Umbilical cord (tissue), 2 donors: ENCODE measurements around the gene BTNL3. TPM values are rescaled to one million over a fixed set of nuclear protein-coding genes. Genes with fewer than 3 reads are reported as not detected.
"Not testable (repeated sequence)": the region's sequence is repeated elsewhere in the genome, so short reads cannot be mapped to it uniquely, and the experiment has no call there.

Experiments
- DNase-seq: peaks from one replicate; pipeline ENCODE4 v3.0.0-alpha.2; 2015; ENCODE audit warnings: low spot score
- total RNA-seq: library from RNA; depleted of rRNA; stranded (reverse); fragments of >200 nt; gene quantifications from one replicate; pipeline ENCODE4 v1.2.3, GENCODE V29; 2014; ENCODE audit warnings: low replicate concordance; ENCODE audit not compliant: insufficient read depth

Gene BTNL3
- total RNA-seq, 1 donor from 2014 or later = not detected

DNA sequence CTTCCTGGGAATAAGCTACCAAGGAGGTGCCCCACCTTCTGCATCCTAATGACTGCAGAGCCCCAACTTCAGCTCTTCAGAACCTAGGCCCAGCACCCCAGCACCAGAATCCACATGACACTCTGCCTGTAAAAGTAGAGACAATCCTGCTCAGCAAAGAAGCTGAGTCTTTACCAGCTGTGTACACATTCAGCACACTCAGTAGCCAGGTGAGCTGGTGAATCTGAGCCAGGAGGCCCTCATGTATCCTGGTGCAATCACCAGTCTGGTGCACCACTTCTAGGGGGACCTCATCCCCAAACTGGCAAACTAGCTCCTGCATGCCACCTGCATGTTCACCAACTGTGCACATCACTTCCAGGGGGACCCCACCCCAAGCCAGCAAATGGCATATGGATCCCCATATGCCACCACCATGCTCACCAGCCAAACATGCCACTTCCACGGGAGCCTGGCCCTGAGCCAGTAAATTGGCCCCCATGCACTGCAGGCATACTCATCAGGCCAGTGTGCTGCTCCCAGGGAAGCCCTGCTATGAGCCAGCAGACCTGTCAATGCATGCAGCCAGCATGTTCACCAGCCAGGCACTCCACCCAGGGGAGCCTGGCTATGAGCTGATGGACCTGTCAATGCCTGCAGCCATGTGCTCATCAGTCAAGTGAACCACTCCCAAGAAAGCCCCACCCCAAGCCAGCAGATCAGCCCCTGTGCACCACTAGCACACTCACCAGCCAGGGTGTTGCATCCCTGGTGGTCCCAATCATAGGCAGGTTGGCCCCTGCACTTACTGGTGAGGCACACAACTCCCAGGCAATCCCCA lies 35.8 kb downstream of the BTNL3 start:
- DNase-seq = no peak

DNA sequence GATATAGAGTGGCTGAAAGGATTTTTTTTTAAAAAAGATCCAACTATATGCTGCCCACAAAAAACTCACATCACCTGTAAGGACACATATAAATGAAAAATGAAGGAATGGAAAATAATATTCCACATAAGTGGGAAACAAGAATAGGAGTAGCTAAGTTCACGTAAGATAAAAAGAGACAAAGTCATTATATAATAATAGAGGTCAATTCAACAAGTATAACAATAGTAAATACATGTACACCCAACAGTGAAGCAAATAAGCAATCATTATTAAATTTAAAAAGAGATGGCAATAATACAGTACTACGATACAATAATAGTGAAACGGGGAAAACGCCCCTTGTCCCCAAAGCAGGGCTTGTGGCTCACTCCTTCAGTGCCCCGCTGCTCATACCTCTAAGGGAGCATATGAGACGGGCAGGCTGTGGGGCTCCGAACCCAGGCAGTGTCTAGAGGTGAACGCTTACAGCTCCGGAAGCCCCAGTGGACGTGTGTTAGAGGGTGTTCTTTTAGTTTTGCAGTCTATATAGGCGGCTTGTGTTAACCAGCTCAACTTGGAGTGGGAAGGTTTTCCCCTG lies 38.9 kb downstream of the BTNL3 start:
- DNase-seq = no peak

DNA sequence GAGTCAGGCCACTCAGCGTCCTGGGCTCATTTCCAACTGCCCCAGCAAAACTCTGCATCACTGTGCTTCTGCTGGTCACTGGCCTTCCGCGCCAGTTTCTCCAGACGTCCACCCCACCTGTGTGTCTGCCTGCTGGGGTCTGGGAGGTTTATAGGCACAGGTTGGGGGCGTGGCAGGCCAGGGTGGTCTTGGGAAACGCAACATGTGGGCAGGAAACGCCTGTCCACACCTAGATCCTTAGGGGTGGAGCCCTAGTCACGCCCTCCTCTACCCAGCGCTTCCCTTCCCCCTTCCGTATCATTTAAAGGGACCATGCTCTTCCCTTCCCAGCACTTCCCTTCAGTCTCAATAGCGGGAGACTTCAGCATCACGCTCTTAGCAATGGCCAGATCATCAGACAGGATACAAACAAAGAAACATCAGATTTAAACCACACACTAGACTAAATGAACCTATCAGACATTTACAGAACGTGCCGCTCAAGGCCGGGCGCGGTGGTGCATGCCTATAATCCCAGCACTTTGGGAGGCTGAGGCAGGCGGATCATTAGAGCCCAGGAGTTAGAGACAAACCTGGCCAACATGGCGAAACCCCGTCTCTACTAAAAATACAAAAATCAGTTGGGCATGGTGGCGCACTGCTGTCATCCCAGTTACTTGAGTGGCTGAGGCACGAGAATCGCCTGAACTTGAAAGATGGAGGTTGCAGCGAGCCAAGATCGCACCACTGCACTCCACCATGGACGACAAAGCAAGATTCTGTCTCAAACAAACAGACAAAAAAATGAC lies 39.6 kb downstream of the BTNL3 start:
- no peak for DNase-seq

DNA sequence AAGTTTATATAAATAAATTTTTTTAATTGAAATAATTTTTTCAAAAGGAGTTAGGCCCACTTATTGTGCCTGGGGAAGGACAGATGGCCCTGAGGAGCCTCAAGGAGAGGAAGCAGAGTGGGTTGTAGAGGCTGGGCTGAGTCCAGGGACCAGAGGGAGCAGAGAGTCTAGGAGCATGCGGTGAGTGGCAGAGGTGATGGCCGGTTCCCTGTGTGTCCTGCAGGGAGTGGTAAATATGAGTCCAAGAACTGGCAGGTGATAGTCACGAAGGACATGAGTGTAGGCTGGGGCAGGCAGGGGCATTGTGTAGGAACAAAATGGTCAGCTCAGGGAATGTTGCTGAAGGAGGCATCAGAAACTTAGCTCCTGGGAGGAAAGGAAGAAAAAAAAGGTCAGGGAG lies 43.1 kb downstream of the BTNL3 start:
- DNase-seq = no peak

DNA sequence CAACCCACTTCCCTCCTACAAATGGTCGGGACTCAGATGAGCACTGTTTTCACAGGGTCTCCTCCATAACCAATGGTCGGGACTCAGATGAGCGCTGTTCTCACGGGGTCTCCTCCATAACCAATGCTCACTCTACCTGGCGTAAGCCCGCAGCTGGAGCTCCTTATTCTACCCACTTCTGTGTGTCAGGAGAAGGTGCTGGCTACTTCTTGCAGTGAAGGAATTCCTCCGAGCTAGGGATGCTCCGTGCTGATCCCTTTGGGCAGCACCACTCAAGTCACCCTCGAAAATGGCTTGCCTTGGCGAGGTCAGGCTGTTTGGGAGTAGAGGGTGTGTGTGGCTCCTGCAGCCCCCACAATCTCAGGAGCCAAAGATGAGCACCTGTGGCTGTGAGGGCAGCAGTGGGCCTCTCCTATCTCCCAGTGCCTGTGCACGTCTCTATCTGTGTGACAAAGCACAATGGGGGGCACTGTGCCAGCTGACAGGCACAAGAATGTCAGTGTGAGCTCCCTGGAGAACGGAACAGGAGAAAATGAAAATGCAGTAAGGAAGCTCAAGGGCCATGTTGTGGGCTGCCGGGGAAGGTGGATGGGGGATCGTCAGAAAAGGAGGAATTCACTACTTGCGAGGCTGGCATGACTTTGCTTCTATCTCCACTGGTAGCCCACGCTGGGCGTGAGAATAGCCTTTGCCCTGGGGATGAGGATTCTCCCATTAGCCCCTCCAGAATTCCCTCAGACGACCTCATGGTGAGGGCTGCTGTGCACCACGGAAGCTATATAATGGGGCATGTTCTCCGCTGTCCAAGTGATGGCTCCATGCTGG lies 47.6 kb downstream of the BTNL3 start:
- DNase-seq = no peak

DNA sequence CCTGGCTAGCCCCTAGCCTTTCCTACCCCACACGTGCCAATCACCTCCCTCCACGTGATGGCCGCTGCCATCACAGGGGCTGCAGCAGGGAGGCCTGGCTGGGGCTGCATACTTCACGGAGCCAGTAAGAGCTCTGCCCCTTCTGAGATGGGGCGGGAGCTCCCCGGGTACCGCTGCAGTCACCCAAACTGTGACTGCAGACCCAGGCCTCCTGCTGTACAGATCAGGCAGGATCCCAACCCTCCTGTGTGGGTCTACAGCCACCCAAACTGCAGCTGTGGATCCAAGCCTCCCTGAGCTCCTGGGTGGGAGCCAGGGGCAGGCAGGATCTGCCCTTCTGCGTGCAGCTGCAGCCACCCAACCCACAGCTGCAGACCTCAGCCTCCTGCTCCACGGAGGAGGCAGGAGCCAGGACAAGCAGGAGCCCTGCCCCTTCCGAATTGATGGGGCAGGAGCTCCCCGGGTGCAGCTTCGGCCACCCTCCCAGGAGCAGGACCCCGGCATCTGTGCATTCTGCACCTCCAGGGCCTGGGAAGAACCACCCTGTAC lies 48.2 kb downstream of the BTNL3 start:
- DNase-seq = no peak

DNA sequence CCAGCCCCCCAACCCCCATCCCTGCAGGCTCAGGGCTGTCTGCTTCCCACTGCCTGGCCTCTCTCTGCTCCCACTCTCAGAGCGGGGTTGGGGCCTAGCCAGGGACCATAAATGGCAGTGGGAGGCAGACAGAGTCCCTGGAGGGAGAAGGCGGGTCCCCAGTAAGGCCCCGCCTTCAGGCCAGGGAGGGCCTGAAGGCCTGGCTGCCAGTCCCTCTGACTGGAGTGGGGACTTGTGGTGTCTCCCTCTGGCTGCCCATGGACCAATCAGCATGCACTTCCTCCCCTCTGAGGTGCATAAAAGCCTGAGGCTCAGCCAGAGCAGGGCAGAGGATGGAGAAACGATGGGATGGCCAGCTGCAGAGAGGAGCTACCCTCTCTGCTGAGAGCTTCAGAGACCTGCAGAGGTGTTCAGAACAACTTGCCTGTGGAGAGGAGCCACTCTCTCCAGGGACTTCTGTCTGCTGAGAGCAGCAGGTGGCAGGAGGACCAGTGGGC lies 48.8 kb downstream of the BTNL3 start:
- no peak for DNase-seq

DNA sequence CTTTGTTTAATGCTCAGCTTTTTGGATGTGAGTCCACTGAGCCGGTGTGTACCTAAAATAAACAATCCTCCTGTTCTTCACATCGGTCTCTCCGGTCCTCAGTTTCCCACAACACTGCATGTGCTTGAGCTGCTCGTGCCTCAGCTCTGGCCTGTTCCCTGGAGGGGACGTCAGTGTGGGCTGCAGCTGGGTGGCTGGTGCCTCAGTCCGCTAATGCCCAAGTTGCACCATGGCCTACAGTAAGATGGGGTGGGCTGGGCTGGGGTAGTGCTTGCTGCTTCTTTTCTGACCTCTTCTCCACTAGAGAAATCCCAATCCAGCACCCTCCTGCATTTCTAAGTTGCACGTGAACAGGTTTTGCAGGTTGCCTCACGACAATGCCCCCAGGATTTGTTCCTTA lies 50.8 kb downstream of the BTNL3 start:
- DNase-seq = no peak

DNA sequence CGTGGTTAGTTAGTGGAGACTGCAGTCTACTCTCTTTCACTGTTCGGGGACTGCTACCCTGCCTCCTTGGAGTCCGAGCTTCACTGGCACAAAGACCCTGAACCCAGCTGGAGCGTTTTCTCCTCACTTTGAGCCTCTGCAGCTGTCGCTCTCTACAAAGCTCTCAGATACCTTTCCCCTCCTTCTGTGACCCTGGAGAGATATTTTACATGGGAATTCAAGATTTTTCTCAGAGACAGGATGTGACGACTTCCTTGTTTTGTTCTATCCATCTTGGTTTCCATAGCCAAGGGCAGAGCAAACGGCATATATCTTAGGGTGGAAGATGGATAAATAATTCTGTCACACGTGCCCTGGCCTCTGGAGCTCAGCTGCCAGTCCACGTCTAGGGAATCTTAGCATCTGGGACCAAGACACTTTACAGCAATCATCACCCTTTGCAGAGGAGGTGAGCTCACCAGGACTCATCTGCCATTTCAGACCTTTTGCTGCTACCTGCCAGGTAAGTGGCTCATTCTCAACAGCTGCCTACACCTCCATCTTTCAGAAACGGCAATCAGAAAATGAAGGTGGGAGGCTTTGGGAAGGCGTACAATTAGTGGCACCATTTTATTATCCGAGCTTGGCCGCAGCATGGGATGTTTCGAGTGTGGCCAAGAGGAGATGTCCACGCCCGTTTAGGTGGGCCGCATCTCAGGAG lies 51.4 kb downstream of the BTNL3 start, which contains the start of gene BTNL9:
Gene BTNL9 (plus strand): TSS at position 336 of the 700 bp plus-strand sequence. CDS start 5,224 bp downstream, outside the sequence.
- peak; percentile 5 for DNase-seq

DNA sequence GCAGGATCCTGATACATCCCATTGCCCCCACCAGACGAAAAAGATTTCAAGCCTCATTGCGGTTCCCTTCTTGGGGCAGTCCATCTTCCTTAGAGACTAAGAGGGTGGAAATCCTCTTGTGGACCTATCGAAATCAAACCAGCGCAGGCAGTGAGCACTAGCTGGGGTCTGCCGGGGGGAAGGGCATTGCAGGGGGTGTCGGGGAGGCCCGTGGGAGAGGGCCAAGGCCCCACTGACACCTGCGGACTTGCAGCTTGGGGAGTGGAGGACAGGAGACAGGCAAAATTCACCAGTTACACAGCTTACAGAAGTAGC lies 51.9 kb downstream of the BTNL3 start:
- DNase-seq = no peak

DNA sequence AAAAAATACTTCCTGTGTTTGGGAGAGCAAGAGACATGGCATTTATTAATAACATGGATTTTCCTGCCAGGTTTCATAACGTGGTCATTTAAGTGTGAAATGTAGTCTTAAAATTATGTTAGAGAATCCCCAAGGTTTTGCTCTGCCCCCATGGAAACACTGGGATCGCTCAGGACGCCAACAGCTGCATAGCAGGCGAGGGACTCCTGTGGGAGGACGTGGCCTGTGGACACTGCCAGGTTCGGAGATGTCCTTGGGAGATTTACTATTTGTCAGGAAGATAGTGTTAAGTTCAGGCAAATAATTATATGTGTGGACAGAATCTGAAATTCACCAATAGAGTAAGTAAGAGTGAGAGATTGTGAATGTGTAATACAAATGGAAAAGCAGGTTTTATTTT lies 52.4 kb downstream of the BTNL3 start:
- no peak for DNase-seq

DNA sequence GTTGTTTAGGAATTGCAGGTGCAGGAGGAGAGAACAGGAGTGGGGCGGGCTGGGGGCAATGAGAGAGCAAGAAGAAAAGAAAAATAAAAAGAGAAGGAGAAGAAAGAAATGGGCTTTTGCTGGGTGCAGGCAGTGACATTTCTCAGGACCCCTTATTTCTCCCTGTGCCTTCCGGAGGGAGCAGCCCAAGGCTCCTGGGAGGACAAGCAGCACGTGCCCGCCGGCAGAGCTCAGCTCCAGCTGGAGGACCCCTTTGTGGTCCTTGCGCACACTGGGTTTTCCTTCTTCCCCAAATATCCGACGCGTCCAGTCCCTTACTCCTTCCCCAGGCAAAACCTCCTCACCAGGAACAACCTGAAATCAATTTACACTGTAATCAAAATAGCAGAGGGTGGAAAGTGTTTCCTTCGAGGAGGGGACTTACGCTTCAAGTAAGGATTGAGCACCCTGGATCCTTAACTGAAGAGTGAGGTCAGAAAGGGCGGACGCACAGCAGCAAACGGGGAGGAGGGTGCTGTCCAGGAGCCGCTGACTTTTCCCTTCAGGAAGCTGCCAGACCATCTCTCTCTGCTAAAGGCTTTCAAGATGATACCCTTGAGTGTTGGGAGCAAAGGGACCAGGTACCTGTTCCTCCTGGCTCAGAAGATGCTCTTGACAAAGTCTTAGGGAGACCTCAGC lies 53.5 kb downstream of the BTNL3 start:
- no peak for DNase-seq

DNA sequence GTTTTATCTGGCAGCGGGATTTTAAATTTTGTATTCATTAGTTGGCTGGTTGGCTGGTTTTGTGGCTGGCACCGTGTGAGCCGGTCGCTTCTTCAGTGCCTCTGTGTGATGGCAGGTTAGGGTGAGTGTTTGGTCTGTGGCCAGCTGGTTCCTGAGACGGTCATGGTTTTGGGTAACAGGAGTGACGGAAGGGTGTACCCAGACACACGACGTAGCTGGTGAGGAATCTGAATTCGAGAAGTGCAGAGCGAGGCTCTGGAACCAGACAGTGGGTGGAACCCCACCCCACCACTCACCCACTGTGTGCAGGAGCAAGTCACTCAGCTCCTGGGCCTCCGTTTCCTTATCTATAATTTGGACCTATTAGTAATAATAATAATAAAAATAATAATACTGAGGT lies 54.1 kb downstream of the BTNL3 start:
- no peak for DNase-seq

DNA sequence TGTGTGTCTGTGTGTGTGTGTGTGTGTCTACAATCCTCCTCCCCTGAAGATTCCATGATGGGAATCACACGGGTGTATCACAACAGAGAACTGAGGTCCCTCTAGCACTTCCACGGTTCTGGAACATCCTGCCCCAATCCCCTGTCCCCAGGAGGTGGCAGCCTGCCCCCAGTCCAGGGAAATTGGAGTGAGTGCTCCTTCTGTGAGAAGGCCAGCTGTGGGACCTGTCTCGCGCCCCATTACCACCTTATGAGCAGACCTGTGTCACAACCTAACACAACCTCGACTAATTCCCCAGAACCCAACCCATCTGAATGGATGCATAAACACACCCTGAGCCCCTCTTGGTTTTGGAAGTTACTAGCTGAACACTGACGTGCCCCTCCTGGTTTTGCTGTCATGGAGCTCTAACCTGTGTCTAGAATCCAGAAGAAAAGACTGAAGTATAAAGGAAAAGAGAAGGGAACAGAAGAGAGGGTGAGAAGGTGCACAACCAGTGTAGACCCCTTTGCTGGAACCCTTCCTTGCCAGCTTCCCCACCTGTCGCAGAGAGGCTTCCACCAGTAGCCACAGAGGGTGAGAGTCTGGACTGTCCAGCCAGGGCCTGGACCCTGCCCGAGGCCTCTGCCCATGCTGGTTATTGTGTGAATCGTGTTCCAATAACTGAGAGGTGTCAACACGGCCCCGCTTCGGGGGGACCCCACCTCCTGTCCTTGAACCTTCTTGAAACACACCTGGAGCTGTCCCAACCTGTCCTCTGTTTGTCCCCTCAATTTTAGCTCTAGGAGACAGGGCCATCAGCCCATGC lies 54.8 kb downstream of the BTNL3 start:
- no peak for DNase-seq

DNA sequence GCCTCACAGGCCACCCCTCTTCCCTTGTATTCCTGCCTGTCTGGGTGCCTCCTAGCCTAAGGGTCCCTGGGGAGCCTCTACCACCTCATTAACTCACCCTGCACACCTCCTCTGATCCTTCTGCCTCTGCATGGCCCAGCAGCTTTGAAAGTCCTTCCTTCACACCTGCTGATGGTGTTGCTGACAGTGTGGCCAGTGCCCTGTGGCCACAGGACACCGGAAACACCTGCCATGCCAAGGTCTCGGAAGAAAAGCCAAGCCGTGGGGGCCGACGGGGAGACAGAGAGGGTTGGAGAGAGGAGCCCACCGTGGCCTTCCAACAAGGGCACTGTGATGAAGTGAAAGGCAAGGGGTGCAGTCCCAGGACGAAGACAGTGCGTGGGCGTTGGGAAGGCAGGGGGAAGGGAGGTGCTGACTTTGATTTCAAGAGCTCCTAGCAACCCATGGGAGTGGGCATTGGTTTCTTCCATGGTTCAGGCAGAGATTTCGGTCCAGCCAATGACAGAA lies 55.5 kb downstream of the BTNL3 start:
- no peak for DNase-seq

DNA sequence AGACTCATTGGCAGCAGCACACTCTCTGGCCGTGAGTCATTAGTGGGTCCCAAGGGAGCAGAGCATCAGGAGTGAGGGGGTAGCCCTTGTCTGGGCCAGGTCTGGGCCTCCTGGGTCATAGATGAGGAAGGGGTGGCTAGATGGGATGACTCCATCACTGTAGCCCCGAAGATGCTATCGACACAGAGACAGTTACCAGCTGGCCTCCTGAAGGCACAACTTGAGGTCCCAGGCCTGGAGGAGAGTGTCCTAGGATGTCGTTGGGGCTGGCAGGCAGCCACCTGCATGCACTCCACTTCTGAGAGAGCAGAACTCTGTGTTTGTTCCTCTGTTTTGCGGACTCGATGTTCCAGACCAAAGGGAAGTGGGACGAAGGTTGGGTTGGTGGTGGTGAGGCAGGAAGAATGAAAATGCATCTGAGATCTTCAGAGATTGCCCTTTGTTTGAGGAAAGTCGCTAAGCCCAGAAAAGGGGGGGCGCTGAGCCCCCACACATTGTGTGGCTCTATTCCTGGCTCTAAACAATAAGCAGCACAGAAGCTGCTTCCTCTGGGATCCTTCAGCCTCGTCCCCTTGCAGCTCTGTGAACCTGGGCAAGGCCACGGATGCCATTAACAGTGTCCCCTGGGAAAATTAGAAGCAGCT lies 56.1 kb downstream of the BTNL3 start:
- DNase-seq = no peak

DNA sequence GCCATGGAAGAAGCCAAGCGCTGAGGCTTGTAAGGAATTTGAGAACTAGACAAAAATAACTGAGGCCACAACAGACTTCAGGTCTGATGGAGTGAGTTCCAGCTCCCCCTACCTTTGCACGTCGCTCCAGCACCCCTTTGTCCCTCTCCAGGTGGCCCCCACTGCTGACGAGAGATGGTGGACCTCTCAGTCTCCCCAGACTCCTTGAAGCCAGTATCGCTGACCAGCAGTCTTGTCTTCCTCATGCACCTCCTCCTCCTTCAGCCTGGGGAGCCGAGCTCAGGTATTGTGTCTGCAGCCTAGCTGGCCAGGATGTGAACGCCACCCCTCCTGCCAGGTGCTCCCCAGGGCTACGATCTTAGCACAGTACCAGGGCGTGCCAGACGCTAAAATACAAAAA lies 56.7 kb downstream of the BTNL3 start:
- DNase-seq = no peak

DNA sequence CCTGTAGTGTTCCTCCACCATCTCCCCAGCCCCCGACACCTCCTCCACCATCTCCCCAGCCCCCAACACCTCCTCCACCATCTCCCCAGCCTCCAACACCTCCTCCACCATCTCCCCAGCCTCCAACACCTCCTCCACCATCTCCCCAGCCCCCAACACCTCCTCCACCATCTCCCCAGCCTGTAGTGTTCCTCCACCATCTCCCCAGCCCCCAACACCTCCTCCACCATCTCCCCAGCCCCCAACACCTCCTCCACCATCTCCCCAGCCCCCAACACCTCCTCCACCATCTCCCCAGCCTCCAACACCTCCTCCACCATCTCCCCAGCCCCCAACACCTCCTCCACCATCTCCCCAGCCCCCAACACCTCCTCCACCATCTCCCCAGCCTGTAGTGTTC lies 57.2 kb downstream of the BTNL3 start:
- not testable (repeated sequence) for DNase-seq

DNA sequence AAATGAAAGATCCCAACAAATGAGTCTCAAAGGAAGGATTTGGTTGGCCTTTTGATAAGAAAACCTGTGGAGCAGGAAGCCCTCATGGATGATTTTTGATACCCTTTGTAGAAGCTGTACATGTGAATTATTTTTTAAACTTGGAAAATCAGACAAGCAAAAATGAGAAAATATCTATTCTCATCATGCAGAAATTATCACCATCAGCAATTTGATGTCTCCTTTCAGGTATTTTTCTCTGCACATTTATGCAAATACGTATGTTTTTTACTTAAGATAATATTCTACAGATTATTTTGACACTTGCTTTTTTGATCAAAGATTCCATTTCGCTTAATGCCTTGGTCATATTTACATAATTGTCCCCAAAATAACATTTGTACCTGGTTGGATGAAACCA lies 58.6 kb downstream of the BTNL3 start:
- DNase-seq = no peak
